CD4-positive, alpha-beta T cell (primary cell): Measurements from ENCODE around the gene COL4A2. TPM values are rescaled to one million over a fixed set of nuclear protein-coding genes. Genes with fewer than 3 reads are reported as not detected.

Source experiments
- ATAC-seq: fragments of 200-7000 bp; cut with Tn5 transposase; one replicate; pipeline ENCODE4 v1.10.0; 2022; ENCODE audit warnings: mild to moderate bottlenecking; ENCODE audit not compliant: poor library complexity
- CTCF ChIA-PET: fragments of 350-600 bp; sonication (Branson Sonifier 250); formaldehyde crosslinking; loops from one replicate; lab custom pipeline; 2021; ENCODE audit warnings: antibody characterized with exemption, inconsistent platforms; lab: Charles Lee
- POLR2A ChIA-PET: fragments of 350-600 bp; sonication (Branson Sonifier 250); formaldehyde crosslinking; loops from one replicate; lab custom pipeline; 2021; ENCODE audit warnings: antibody characterized with exemption, inconsistent platforms; lab: Charles Lee
- DNase-seq, 14 experiments: peaks; one replicate each; pipeline ENCODE4 v3.0.0-alpha.2; 2013 to 2020; ENCODE audit warnings: mixed read lengths in 2 of 14
- H3K27ac ChIP-seq, 2 donors: one replicate each; pipeline versions ENCODE4 v1.5.1 to v1.7.0; 2013; ENCODE audit warnings: low read length in 2 of 2, low read depth in 1 of 2, mild to moderate bottlenecking in 1 of 2
- H3K27me3 ChIP-seq, 2 experiments: 1 replicate in 1 of 2; 2 replicates in 1 of 2; pipeline versions ENCODE4 v1.6.1 to v1.7.0; 2013; ENCODE audit warnings: low read length in 2 of 2, control low read depth in 1 of 2, mild to moderate bottlenecking in 1 of 2, moderate library complexity in 1 of 2; ENCODE audit not compliant: insufficient read depth in 2 of 2, control insufficient read depth in 1 of 2
- H3K36me3 ChIP-seq: one replicate; pipeline ENCODE4 v1.6.1; 2013; ENCODE audit warnings: low read length, control low read depth; ENCODE audit not compliant: insufficient read depth
- H3K4me1 ChIP-seq: one replicate; pipeline ENCODE4 v1.6.1; 2013; ENCODE audit warnings: low read length, control low read depth; ENCODE audit not compliant: insufficient read depth
- H3K4me3 ChIP-seq: one replicate; pipeline ENCODE4 v1.5.1; 2013; ENCODE audit warnings: mild to moderate bottlenecking, low read length, moderate library complexity
- H3K9me3 ChIP-seq, 2 experiments: 1 replicate in 1 of 2; 2 replicates in 1 of 2; pipeline versions ENCODE4 v1.6.1 to v1.7.0; 2013; ENCODE audit warnings: low read length in 2 of 2, mild to moderate bottlenecking in 2 of 2, control low read depth in 1 of 2, moderate library complexity in 1 of 2; ENCODE audit not compliant: control insufficient read depth in 1 of 2, insufficient read depth in 1 of 2
- H3K27ac Mint-ChIP-seq: one replicate; pipeline ENCODE4 v1.8.0; 2020; ENCODE audit warnings: mixed read lengths
- H3K27me3 Mint-ChIP-seq: one replicate; pipeline ENCODE4 v1.8.0; 2021; ENCODE audit warnings: mixed read lengths
- H3K36me3 Mint-ChIP-seq: one replicate; pipeline ENCODE4 v1.8.0; 2021; ENCODE audit warnings: low read depth, mixed read lengths
- H3K4me1 Mint-ChIP-seq: one replicate; pipeline ENCODE4 v1.8.0; 2021; ENCODE audit warnings: low read depth, mixed read lengths
- H3K4me3 Mint-ChIP-seq: one replicate; pipeline ENCODE4 v1.8.0; 2020; ENCODE audit warnings: mild to moderate bottlenecking, mixed read lengths
- H3K9me3 Mint-ChIP-seq: one replicate; pipeline ENCODE4 v1.8.0; 2020; ENCODE audit warnings: mixed read lengths
- intact Hi-C, 2 experiments: fragments of 100-400 bp; cut with DNase I in 1 of 2; cut with micrococcal nuclease in 1 of 2; formaldehyde crosslinking; loops; one replicate each; pipeline versions ENCODE4 v1.15.1 to v1.9.0; 2023 to 2025; cut with DNase I, micrococcal nuclease
- total RNA-seq, 174 experiments: library from RNA in 2 of 174; stranded (reverse) in 2 of 174; gene quantifications; one replicate each; pipeline ENCODE4 v1.2.3 and lab custom pipeline; 2021 to 2026
- TF ChIP-seq, protein P1 (sequence below): fragments of 200-600 bp; IDR thresholded peaks from one replicate; pipeline ENCODE4 v1.8.0; 2022; ENCODE audit warnings: antibody characterized with exemption, mild to moderate bottlenecking

COL4A2 gene
- total RNA-seq, 2 experiments from 2014 or later = not detected

DNA sequence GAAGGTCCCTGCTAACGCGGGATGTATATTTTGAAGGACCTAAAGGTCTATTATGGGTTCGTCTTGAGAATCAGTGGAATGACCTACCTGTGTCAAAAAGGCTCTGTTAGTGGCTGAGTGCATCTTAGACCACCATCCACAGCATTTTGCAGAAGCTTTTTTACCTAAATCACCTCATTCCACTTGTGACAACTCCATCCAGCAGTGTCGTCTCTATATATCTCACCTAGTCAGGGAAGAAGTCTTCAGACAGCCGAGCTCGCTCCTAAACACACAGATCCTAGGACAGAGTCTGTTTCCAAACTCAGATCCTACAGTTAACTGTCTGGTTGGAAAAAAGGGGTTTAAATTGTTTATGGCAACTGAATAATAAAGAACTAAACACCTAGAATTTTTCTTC is 33.8 kb upstream of the COL4A2 start:
- no peak overlapping the region for H3K27ac ChIP-seq
- POLR2A ChIA-PET = no interaction called here
- peaks cover 14% of the 10 kb centered on the region for H3K27me3 Mint-ChIP-seq
- TF ChIP-seq, protein P1, sequence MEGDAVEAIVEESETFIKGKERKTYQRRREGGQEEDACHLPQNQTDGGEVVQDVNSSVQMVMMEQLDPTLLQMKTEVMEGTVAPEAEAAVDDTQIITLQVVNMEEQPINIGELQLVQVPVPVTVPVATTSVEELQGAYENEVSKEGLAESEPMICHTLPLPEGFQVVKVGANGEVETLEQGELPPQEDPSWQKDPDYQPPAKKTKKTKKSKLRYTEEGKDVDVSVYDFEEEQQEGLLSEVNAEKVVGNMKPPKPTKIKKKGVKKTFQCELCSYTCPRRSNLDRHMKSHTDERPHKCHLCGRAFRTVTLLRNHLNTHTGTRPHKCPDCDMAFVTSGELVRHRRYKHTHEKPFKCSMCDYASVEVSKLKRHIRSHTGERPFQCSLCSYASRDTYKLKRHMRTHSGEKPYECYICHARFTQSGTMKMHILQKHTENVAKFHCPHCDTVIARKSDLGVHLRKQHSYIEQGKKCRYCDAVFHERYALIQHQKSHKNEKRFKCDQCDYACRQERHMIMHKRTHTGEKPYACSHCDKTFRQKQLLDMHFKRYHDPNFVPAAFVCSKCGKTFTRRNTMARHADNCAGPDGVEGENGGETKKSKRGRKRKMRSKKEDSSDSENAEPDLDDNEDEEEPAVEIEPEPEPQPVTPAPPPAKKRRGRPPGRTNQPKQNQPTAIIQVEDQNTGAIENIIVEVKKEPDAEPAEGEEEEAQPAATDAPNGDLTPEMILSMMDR = no peak
- H3K4me1 ChIP-seq = no peaks in the 10 kb centered on the region
- no peak overlapping the region for H3K27ac Mint-ChIP-seq
- no peaks in the 10 kb centered on the region for H3K9me3 Mint-ChIP-seq
- H3K9me3 ChIP-seq = no peaks in the 10 kb centered on the region
- H3K4me3 ChIP-seq = no peak overlapping the region
- no peak overlapping the region for H3K4me3 Mint-ChIP-seq
- no peaks in the 10 kb centered on the region for H3K27me3 ChIP-seq
- intact Hi-C loops = no loop called here
- no peaks in the 10 kb centered on the region for H3K4me1 Mint-ChIP-seq
- H3K36me3 Mint-ChIP-seq = no peaks in the 10 kb centered on the region
- DNase-seq = no peak
- CTCF ChIA-PET = no interaction called here
- H3K36me3 ChIP-seq = no peaks in the 10 kb centered on the region
- ATAC-seq = no peak

DNA sequence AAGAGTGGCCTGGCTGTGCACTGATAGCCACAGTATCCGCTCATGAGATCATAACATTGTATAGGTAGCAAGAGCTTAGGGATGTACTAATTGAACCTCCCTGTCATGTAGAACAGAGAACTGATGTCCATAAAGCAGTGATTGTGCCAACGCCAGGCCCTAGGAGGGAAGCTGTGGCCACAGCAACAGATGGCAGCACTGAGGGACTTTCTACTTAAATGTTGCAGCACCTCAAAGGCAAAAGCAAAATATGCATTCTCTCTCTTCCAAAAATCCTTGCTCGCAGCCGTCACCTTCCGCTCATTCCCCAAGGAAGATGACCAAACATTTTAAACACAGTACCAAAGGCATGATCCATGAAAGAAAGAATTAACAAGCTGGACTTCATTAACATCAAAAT is 32.4 kb upstream of the COL4A2 start:
- peaks cover 24% of the 10 kb centered on the region for H3K27me3 Mint-ChIP-seq
- H3K36me3 Mint-ChIP-seq = no peaks in the 10 kb centered on the region
- Histone ChIP-seq H3K27me3 (no peaks in the 10 kb centered on the region), H3K4me3 (no peak overlapping the region), H3K4me1 (no peaks in the 10 kb centered on the region), H3K9me3 (no peaks in the 10 kb centered on the region), H3K36me3 (no peaks in the 10 kb centered on the region), H3K27ac (no peak overlapping the region)
- ATAC-seq (no peak), DNase-seq (no peak)
- POLR2A ChIA-PET = no interaction called here
- TF ChIP-seq, protein P1 = no peak
- no peak overlapping the region for H3K27ac Mint-ChIP-seq
- CTCF ChIA-PET = no interaction called here
- intact Hi-C loops = no loop called here
- H3K9me3 Mint-ChIP-seq = no peaks in the 10 kb centered on the region
- H3K4me3 Mint-ChIP-seq = no peak overlapping the region
- no peaks in the 10 kb centered on the region for H3K4me1 Mint-ChIP-seq

DNA sequence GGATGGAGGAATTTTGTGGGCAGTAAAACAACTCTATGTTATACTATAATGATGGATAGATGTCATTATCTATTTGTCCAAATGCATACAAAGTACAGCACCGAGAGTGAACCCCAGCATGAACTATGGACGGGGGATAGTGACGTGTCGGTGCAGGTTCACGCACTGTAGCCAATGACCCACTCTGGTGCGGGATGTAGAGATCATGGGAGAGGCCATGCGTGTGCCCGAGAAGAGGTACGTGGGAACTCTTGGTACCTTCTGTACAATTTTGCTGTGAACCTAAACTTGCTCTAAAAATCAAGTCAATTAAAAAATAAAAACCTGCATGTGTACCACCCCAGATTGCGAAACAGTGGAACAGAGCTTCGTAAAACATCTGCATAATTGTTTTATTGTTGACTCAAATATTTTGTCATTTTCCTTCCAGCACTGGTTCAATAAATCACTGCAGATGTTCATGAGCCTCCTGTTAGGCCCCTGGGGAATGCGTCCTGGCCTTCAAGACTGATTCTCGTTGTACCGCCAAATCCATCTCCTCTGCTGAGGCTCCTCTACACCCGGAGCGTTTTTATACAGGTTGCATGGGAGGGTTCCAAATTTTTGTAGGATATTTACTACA is 31.0 kb upstream of the COL4A2 start:
- Histone ChIP-seq H3K4me3 (no peak overlapping the region), H3K27ac (no peak overlapping the region), H3K27me3 (no peaks in the 10 kb centered on the region), H3K36me3 (no peaks in the 10 kb centered on the region), H3K9me3 (no peaks in the 10 kb centered on the region), H3K4me1 (no peaks in the 10 kb centered on the region)
- no peak for DNase-seq
- ChIA-PET POLR2A (no interaction called here), CTCF (no interaction called here)
- Mint-ChIP-seq H3K4me3 (no peak overlapping the region), H3K4me1 (no peaks in the 10 kb centered on the region), H3K27me3 (peaks cover 24% of the 10 kb centered on the region), H3K36me3 (no peaks in the 10 kb centered on the region), H3K9me3 (no peaks in the 10 kb centered on the region), H3K27ac (no peak overlapping the region)
- TF ChIP-seq, protein P1 = no peak
- intact Hi-C loops = no loop called here
- no peak for ATAC-seq
